CD4-positive, alpha-beta T cell treated with Interleukin-4 for 4 hours (primary cell): ENCODE measurements around the gene PLVAP.
A peak's percentile ranks its signal among the peaks of the same experiment; 100 is the strongest.

Experiments
- DNase-seq: peaks from one replicate; pipeline ENCODE4 v3.0.0-alpha.2; 2020

PLVAP gene

GRCh38 chr19:17353386-17353785, 23.8 kb downstream of the PLVAP start:
- DNase-seq = no peak

DNA sequence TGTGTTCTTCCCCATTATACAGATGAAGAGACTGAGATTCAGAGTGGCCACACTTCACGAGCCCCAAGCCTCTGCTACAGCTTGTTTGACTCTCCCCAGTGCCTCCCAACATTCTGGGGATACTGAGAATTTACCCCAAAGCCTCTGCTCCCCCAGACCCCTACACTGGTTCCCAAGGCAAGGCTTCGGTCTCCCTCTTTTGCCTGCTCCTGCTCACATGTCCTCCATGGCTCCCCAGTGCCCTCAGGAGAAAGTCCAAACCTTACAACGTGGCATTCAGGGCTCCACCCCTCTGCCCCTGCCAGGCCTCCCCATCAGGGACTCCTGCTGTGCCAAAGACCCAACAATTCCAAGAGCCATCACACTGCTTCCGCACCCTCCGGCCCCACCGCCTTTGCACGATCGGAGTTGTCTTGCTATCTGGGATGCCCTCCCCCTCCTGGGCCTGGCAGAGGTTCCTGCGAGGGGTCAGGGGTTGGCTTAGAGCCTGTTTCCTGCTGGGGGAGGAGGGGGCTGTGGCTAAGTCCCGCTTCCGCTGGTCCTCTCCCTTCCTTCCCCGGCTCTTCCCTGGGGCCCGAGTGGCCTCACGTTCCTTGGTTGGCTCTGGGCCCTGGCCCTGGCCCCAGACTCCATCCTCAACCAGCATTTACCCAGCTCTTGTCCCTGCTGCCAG, 24.4 kb downstream of the PLVAP start:
- DNase-seq = no peak

- DNase-seq = no peak
Measured at GRCh38 chr19:17351815-17352435, 25.2 kb downstream of the PLVAP start.

DNA sequence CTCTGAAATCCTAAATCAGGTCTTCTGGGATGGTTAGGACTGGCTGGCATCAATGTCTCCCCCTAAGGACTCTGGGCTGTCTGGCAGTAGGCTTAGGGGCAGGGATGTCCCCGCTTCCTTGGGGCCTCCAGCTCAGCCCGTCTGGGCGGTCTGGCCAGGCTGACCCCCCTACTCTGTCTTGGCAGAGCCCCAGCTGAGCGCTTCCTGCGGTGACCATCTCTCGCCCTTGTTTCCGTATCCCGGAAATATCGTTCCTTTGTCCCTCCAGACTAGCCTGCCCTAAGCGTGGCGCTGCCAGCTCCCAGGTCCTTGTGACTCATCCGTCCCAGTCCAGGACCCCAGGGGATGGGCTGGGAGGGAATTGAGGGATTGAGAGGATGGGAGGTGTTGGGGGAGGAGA, 28.4 kb downstream of the PLVAP start:
- no peak for DNase-seq

GRCh38 chr19:17347877-17348276, 29.3 kb downstream of the PLVAP start:
- DNase-seq = no peak

GRCh38 chr19:17347361-17347760, 29.8 kb downstream of the PLVAP start:
- no peak for DNase-seq

- peak; percentile 66 for DNase-seq
Measured at GRCh38 chr19:17346109-17346671, 31.0 kb downstream of the PLVAP start.

DNA sequence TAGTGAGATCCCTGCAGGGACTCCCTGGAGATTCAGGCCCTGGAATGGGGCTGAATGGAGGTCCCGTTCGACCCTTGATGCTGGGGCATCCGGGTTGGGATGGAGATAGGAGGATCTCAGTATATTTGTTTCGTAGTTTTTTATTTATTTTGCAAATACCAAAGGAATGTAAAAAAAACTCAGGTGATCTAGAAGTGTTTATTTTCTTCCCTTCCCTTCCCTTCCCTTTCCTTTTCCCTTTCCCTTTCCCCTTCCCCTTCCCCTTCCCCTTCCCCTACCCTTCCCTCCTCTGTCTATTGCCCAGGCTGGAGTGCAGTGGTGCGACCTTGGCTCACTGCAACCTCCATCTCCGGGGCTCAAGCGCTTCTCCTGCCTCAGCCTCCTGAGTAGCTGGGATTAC, 35.3 kb downstream of the PLVAP start:
- DNase-seq = no peak

GRCh38 chr19:17341386-17341785, 35.8 kb downstream of the PLVAP start:
- no peak for DNase-seq

DNA sequence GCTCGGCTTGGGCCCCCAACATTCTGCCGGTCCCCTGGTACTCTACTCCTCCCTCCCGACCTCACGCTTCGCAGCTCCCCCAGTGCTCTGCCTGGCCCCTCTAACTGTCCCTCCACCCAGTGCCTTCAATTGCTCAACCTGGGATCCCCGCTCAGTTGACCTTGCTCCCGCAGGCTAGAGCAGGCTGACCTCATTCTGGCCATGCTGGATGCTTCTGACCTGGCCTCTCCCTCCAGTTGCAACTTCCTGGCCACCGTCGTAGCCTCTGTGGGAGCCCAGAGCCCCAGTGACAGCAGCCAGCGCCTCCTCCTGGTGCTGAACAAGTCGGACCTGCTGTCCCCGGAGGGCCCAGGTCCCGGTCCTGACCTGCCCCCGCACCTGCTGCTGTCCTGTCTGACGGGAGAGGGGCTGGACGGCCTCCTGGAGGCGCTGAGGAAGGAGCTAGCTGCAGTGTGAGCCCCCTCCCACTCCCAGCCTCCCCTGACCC, 36.2 kb downstream of the PLVAP start:
- no peak for DNase-seq

DNA sequence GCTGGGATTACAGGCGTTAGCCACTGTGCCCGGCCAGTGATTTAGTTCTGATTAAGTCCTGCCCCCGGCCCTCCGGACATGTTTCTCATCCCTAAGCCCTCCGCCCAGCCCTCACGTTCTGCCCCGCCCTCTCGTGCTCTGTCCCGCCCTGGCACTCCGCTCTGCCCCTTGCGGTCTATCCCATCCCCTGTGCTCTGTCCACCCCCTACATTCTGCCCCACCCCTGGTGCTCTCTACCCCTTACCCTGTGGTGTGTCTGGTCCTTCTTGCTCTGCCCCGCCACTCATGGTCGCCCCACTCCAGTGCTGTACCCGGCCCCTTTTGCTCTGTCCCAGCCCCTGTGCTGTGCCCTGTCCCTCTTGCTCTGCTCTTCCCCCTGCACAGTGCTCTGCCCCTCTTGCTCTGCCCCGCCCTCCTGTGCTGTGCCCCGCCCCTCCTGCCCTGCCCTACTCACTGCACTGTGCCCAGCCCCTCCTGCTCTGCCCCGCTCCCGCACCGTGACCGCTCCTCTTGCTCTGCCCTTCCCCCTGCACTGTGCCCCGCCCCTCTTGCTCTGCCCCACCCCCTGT, 36.8 kb downstream of the PLVAP start:
- DNase-seq = no peak

DNA sequence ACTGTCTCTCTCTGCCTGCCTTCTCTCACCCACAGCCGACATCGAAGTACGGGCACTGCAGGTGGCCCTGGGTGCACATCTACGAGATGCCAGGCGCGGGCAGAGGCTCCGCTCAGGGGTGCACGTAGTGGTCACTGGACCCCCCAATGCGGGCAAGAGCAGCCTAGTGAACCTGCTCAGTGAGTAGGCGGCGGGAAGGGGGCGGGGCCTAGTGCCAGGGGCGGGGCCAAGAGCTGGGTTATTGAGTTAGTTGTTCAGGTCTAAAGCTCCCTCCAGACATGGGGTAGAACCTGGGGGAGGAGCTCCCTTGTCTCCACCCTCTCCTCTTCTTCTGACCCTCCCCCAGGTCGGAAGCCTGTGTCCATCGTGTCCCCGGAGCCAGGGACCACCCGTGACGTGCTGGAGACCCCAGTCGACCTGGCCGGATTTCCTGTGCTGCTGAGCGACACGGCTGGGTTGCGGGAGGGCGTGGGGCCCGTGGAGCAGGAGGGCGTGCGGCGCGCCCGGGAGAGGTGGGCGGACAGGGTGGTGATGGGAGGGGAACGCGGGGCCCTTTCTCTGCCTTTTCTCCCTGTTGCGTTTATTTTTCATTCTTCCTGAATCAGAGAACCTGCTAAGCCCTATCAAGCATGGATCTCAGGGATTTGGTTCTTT, 37.9 kb downstream of the PLVAP start:
- DNase-seq = no peak

GRCh38 chr19:17338433-17339078, 38.6 kb downstream of the PLVAP start:
- DNase-seq = no peak

DNA sequence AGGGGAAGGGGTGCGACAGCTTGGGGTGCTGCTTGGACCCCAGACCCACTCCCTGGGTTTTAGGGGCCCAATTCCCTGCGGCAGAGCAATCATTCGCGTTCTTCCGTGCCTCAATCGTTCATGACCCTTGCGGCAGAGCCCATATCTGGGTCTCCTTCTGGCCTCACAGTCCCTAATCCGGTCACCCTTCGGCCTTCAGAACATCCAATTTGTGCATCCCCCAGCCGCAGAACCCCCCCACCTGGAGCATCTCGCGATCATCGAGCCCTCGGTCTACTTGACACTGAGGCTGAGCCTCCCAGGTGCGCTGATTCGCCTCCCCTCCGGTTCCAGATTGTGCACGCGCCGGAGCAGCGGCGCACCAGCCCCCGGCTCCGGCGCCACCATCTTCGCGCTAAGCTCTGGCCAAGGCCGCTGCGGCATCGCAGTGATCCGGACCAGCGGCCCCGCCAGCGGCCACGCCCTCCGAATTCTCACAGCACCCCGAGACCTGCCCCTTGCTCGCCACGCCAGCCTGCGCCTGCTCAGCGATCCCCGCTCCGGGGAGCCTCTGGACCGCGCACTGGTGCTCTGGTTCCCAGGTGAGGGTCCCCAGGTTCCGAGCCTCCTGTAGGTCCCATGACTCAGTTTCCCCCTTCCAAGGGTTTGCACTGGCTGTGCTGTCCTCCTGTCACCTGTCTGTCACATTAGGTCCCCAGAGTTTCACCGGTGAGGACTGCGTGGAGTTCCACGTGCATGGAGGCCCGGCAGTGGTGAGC, 39.3 kb downstream of the PLVAP start:
- DNase-seq = no peak

DNA sequence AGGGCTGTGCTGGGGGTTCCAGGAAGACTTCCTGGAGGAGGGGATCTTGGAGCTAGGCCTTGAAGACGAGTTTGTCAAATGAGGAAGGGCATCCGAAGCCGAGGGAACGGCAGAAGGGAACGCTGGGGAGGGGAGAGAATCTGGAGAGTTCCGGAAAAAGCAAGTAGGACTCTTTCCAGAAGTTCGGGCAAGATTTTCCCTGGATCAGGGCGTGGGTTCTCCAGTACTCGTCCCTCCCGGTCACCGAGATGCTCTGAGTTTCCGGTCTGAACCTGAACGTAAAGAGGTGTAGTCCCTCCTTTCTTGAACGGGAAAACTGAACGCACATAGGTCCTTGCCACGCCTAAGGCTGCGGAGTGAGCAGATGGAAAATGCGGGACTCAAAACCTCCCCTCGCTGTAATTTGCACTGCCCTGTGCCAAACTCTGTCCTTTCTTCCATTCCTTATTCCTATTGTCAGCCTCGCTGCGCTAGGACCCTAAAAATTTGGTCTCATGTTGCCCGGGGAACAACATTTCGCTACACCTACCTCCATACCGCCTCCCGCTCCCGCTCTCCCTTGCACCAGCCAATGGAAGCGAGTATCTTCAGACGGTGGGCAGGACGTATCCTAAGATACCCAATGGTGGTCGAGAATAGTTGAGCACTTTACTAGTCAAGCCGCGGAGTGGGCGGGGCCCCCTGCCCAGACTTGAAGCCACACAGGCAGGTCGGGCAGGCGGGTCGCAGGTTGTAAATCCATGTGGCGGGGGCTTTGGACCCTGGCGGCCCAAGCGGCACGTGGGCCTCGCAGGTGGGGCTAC, 40.1 kb downstream of the PLVAP start, which contains the start of gene GTPBP3:
Gene GTPBP3, plus strand, starts transcription at position 682 of the 803 bp plus-strand sequence. Its CDS starts 59 bp downstream, at position 741.
- peak; percentile 99 for DNase-seq

GRCh38 chr19:17335575-17335974, 41.6 kb downstream of the PLVAP start:
- no peak for DNase-seq

DNA sequence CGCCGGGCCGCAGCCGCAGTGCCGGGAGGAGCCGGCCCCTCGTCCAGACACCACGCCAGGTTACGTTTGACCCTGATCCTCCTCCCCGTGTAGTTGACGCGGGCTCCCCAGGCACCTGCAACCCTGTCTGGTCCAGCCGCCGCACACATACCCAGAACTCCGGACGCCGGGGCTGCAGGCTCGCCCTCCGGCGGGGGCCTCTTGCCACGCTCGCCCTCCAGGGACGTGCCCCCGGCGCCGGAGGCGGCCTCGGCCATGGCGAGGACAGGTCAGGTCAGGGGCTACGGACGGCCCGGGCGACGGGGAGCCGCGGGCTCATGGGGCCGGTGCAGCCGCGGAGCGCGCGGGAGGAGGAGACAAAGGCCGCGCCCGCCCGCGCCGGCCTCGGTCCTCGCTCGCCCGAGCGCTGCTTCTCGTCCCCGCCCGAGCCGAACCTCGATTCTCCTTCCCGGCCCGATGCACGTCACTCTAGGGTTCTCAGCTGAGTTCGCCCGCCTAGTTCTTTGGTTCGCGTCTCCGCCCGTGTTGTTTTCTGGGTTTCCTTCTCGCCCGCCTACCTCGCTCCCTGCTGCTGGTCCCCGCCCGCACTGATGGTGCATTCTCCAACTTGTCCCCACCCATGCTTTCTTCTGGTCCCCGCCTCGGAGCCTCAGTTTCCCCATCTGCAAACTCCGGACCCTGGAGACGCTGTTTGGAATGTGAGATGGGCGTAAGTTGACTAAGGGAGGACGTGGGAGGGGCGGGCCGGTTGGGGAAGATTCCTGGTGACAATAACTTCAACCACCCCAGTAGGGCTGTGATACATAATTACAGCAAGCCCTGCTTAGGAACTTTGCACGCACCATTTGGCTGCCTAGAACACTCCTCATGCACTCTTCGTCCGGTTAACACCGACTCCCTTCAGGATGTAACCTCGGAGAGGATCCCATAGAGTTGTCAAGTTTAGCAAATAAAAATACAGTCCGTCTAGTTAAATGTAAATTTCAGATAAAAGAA, 42.4 kb downstream of the PLVAP start, which contains the start of gene ANO8:
Gene ANO8, minus strand, starts transcription at position 442 of the 996 bp plus-strand sequence. Its CDS starts 185 bp downstream, at position 257.
- peak; percentile 99 for DNase-seq

DNA sequence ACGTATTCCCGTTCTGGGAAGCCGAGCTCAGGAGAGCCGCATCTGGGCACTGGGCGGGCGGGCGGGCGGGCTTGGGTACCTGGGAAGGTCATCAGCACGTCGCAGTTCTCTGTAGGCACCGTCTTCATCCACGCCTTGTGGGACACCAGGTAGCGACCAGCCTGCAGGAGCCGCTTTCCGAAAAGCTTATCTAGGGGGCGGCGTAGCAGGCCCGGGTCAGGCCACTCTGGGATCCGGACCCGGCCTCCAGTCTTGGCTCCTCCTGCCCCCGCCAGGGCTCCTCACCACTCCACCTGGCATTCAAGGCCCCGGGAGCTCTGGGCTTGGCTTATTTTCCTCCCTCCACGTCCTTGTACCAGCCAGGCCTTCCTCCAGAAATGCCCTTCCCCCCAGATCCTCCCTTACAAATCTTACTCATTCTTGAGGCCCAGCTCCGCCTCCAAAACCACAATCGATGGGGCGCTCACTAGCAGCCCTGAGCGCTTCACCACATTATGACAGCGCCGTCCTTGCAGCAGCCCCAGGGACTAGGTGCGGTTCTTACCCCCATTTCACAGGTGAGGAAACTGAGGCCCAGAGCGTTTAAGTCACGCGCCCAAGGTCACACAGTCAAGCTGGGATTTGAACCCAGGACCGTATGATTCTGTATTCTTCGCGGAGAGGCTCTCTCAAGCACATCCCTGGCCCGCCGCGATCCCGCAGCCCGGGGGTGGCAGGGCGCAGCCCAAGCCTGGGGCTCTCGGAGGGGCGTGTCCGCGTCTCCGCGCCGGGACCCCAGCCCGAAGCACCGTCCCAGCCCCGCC, 43.3 kb downstream of the PLVAP start:
- DNase-seq = peak; percentile 85
